Neural cell (in vitro differentiated cells): Measurements from ENCODE around the gene DLGAP4. TPM values are rescaled to one million over a fixed set of nuclear protein-coding genes. Genes with fewer than 3 reads are reported as not detected.

ENCODE experiments used
- H2AFZ ChIP-seq: fragments of 200-600, 300-800 bp; sonication (generic), shearing (Covaris generic); 2 replicates; pipeline ENCODE4 v1.6.0; 2014; ENCODE audit warnings: low read depth, mild to moderate bottlenecking, antibody characterized with exemption, low read length, moderate library complexity
- H3F3A ChIP-seq: fragments of 200-600 bp; shearing (Covaris generic); 2 replicates; pipeline ENCODE4 v1.6.1; 2016; ENCODE audit warnings: mild to moderate bottlenecking, moderate library complexity, mixed read lengths, antibody characterized with exemption, low read length; ENCODE audit not compliant: insufficient read depth, poor library complexity, severe bottlenecking
- H3K27ac ChIP-seq: fragments of 200-600, 300-800 bp; sonication (generic), shearing (Covaris generic); 2 replicates; pipeline ENCODE4 v1.5.1; 2014; ENCODE audit warnings: mild to moderate bottlenecking, low read length, moderate library complexity
- H3K27me3 ChIP-seq: fragments of 300-800, 200-600 bp; sonication (generic), shearing (Covaris generic); 2 replicates; pipeline ENCODE4 v1.6.0; 2014; ENCODE audit warnings: mild to moderate bottlenecking, low read depth, low read length, moderate library complexity; ENCODE audit not compliant: insufficient read depth
- H3K36me3 ChIP-seq: fragments of 300-800, 200-600 bp; sonication (generic), shearing (Covaris generic); 2 replicates; pipeline ENCODE4 v1.5.1; 2014; ENCODE audit warnings: mild to moderate bottlenecking, antibody characterized with exemption, low read length, moderate library complexity; ENCODE audit not compliant: insufficient read depth
- H3K4me2 ChIP-seq: fragments of 300-800, 200-600 bp; sonication (generic), shearing (Covaris generic); 2 replicates; pipeline ENCODE4 v1.6.0; 2014; ENCODE audit warnings: mild to moderate bottlenecking, low read length
- H3K4me3 ChIP-seq: fragments of 300-800, 200-600 bp; sonication (generic), shearing (Covaris generic); 2 replicates; pipeline ENCODE4 v1.5.1; 2014; ENCODE audit warnings: mild to moderate bottlenecking, low read length, moderate library complexity
- H3K79me2 ChIP-seq: fragments of 200-600 bp; shearing (Covaris generic); replicated peaks from 2 replicates; pipeline ENCODE4 v1.6.0; 2014; ENCODE audit warnings: mild to moderate bottlenecking, low read length, moderate library complexity; ENCODE audit not compliant: insufficient read depth
- H3K9ac ChIP-seq: fragments of 300-800, 200-600 bp; sonication (generic), shearing (Covaris generic); 2 replicates; pipeline ENCODE4 v1.6.1; 2016; ENCODE audit warnings: mild to moderate bottlenecking, low read length, mixed read lengths
- H3K9me2 ChIP-seq: fragments of 200-600 bp; shearing (Covaris generic); 2 replicates; pipeline ENCODE4 v1.6.1; 2016; ENCODE audit warnings: mild to moderate bottlenecking, low read length, mixed read lengths; ENCODE audit not compliant: insufficient read depth
- H3K9me3 ChIP-seq: fragments of 200-600, 300-800 bp; sonication (generic), shearing (Covaris generic); 2 replicates; pipeline ENCODE4 v1.6.1; 2016; ENCODE audit warnings: mild to moderate bottlenecking, mixed run types, low read length, moderate library complexity, mixed read lengths
- H4K20me1 ChIP-seq: fragments of 200-600 bp; shearing (Covaris generic); 2 replicates; pipeline ENCODE4 v1.6.1; 2016; ENCODE audit warnings: mild to moderate bottlenecking, mixed run types; ENCODE audit not compliant: insufficient read depth
- EP300 ChIP-seq: fragments of 450-650 bp; conservative IDR thresholded peaks from 2 replicates; pipeline ENCODE4 v1.6.1; 2014; ENCODE audit warnings: antibody characterized with exemption, mild to moderate bottlenecking, moderate library complexity; ENCODE audit not compliant: poor library complexity, severe bottlenecking
- EZH2 ChIP-seq: fragments of 200-600, 300-800 bp; shearing (Covaris generic), sonication (generic); IDR thresholded peaks from 2 replicates; pipeline ENCODE4 v1.6.1; 2014; ENCODE audit warnings: antibody characterized with exemption, low read length, borderline replicate concordance, mild to moderate bottlenecking; ENCODE audit not compliant: insufficient read depth, poor library complexity, severe bottlenecking
- MXI1 ChIP-seq: fragments of 450-650 bp; conservative IDR thresholded peaks from 2 replicates; pipeline ENCODE4 v1.6.1; 2014; ENCODE audit warnings: antibody characterized with exemption, mild to moderate bottlenecking; ENCODE audit not compliant: poor library complexity, severe bottlenecking
- POLR2AphosphoS5 ChIP-seq: IDR thresholded peaks from 2 replicates; pipeline ENCODE4 v1.6.1; 2012
- RAD21 ChIP-seq: fragments of 450-650 bp; conservative IDR thresholded peaks from 2 replicates; pipeline ENCODE4 v1.6.1; 2014; ENCODE audit warnings: antibody characterized with exemption, mild to moderate bottlenecking, moderate library complexity
- SMC3 ChIP-seq: fragments of 450-650 bp; conservative IDR thresholded peaks from 2 replicates; pipeline ENCODE4 v1.6.1; 2014; ENCODE audit warnings: antibody characterized with exemption, mild to moderate bottlenecking, moderate library complexity; ENCODE audit not compliant: poor library complexity
- TAF1 ChIP-seq: IDR thresholded peaks from 2 replicates; pipeline ENCODE4 v1.6.1; 2012; ENCODE audit warnings: low read depth
- polyA plus RNA-seq: library from polyadenylated mRNA; depleted of rRNA; stranded (reverse); fragments of >200 nt; gene quantifications from 2 replicates; pipeline ENCODE4 v1.2.3, GENCODE V29; 2014
- TF ChIP-seq, protein P1 (sequence below): fragments of 450-650 bp; IDR thresholded peaks from 2 replicates; pipeline ENCODE4 v1.5.1; 2014; ENCODE audit warnings: antibody characterized with exemption, mild to moderate bottlenecking, moderate library complexity; ENCODE audit not compliant: poor library complexity, severe bottlenecking
- TF ChIP-seq, protein P2 (sequence below): IDR thresholded peaks from 2 replicates; pipeline ENCODE4 v1.6.1; 2012; ENCODE audit warnings: borderline replicate concordance

DLGAP4 gene
- polyA plus RNA-seq, 1 donor from 2014 or later, result 31.2 TPM

DNA sequence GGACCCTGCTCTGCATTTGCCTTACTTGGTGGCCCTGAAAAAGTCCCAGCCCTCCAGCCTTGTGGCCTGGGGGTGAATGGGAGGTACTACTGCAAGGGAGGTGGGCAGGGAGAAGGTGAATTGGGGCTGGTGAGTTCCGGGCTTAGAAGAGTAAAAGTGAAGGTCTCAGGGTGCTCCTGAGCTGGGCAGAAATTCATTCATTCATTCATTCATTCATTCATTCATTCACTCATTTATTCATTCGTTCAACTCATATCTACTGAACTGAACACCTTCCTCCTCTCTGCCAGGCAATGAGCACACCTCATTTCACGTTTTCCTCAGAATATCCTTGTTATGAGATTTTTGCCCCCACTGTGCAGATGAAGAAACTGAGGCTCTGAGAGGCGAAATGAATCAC is 6.7 kb upstream of the DLGAP4 start:
- peaks cover 15% of the 10 kb centered on the region for H3K27me3 ChIP-seq
- H3K36me3 ChIP-seq, result no peaks in the 10 kb centered on the region
- H3K9ac ChIP-seq, result no peak overlapping the region
- H4K20me1 ChIP-seq, result no peaks in the 10 kb centered on the region
- no peak for TF ChIP-seq RAD21
- no peak for TF ChIP-seq EZH2
- TF ChIP-seq, protein P1, sequence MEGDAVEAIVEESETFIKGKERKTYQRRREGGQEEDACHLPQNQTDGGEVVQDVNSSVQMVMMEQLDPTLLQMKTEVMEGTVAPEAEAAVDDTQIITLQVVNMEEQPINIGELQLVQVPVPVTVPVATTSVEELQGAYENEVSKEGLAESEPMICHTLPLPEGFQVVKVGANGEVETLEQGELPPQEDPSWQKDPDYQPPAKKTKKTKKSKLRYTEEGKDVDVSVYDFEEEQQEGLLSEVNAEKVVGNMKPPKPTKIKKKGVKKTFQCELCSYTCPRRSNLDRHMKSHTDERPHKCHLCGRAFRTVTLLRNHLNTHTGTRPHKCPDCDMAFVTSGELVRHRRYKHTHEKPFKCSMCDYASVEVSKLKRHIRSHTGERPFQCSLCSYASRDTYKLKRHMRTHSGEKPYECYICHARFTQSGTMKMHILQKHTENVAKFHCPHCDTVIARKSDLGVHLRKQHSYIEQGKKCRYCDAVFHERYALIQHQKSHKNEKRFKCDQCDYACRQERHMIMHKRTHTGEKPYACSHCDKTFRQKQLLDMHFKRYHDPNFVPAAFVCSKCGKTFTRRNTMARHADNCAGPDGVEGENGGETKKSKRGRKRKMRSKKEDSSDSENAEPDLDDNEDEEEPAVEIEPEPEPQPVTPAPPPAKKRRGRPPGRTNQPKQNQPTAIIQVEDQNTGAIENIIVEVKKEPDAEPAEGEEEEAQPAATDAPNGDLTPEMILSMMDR, result no peak
- no peak for TF ChIP-seq EP300
- no peak for TF ChIP-seq SMC3
- TF ChIP-seq, protein P2, sequence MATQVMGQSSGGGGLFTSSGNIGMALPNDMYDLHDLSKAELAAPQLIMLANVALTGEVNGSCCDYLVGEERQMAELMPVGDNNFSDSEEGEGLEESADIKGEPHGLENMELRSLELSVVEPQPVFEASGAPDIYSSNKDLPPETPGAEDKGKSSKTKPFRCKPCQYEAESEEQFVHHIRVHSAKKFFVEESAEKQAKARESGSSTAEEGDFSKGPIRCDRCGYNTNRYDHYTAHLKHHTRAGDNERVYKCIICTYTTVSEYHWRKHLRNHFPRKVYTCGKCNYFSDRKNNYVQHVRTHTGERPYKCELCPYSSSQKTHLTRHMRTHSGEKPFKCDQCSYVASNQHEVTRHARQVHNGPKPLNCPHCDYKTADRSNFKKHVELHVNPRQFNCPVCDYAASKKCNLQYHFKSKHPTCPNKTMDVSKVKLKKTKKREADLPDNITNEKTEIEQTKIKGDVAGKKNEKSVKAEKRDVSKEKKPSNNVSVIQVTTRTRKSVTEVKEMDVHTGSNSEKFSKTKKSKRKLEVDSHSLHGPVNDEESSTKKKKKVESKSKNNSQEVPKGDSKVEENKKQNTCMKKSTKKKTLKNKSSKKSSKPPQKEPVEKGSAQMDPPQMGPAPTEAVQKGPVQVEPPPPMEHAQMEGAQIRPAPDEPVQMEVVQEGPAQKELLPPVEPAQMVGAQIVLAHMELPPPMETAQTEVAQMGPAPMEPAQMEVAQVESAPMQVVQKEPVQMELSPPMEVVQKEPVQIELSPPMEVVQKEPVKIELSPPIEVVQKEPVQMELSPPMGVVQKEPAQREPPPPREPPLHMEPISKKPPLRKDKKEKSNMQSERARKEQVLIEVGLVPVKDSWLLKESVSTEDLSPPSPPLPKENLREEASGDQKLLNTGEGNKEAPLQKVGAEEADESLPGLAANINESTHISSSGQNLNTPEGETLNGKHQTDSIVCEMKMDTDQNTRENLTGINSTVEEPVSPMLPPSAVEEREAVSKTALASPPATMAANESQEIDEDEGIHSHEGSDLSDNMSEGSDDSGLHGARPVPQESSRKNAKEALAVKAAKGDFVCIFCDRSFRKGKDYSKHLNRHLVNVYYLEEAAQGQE, result no peak
- TF ChIP-seq POLR2AphosphoS5, result no peak
- TF ChIP-seq MXI1, result no peak
- TF ChIP-seq TAF1, result no peak
- H3K9me3 ChIP-seq, result no peaks in the 10 kb centered on the region
- no peaks in the 10 kb centered on the region for H3K79me2 ChIP-seq
- H3K27ac ChIP-seq, result no peak overlapping the region
- no peak overlapping the region for H3K4me2 ChIP-seq
- H3K4me3 ChIP-seq, result no peak overlapping the region
- H2AFZ ChIP-seq, result no peak overlapping the region
- H3F3A ChIP-seq, result no peaks in the 10 kb centered on the region
- H3K9me2 ChIP-seq, result no peaks in the 10 kb centered on the region

DNA sequence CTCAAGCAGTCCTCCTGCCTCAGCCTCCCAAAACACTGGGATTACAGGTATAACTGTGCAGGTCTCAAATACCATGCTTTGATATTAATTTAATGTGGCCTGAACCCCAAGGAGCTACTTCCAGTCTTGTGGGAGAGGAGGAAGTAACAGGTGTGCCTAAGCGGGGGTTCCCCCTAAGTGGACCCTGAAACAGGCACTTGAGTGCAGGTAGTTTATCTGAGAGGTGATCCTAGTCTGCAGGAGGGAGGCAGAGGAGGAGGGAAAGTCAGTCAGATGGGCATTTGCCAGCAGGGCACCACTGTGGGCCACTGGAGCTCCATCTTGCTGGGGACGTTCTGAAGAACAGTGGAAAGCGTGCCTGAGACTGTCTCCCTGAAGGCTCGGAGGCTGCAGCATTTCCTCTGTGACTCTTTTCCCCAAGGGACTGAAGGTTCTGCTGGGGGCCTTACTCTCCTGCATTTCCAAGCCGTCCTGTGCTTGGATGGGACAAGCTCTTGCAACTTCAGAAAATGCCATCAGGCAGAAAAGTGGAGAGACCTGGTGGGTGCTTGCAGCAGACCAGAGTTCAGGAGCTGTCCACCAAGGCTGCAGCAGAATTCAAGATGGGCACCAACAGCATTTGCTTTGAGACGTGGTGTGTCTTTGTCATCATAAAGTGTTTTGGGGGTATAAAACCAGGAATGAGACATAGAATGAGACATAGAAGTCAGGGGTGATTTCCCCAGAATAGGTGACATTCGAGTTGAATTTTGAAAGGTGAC is 4.6 kb upstream of the DLGAP4 start:
- H3K4me2 ChIP-seq, result no peak overlapping the region
- H2AFZ ChIP-seq, result no peak overlapping the region
- H3K27me3 ChIP-seq, result peaks cover 24% of the 10 kb centered on the region
- no peak overlapping the region for H3K9ac ChIP-seq
- H3F3A ChIP-seq, result no peaks in the 10 kb centered on the region
- H3K4me3 ChIP-seq, result no peak overlapping the region
- no peaks in the 10 kb centered on the region for H3K9me3 ChIP-seq
- no peaks in the 10 kb centered on the region for H3K79me2 ChIP-seq
- no peaks in the 10 kb centered on the region for H3K9me2 ChIP-seq
- no peaks in the 10 kb centered on the region for H4K20me1 ChIP-seq
- TF ChIP-seq TAF1, result no peak
- TF ChIP-seq MXI1, result no peak
- no peak for TF ChIP-seq EP300
- no peak for TF ChIP-seq POLR2AphosphoS5
- TF ChIP-seq, protein P2, result no peak
- no peak for TF ChIP-seq EZH2
- TF ChIP-seq, protein P1, result no peak
- TF ChIP-seq RAD21, result no peak
- no peak for TF ChIP-seq SMC3
- H3K27ac ChIP-seq, result no peak overlapping the region
- no peaks in the 10 kb centered on the region for H3K36me3 ChIP-seq
